ENCODE measurements around the gene USP17L29.
"Not testable (repeated sequence)": the region's sequence is repeated elsewhere in the genome, so short reads cannot be mapped to it uniquely, and the experiment has no call there.

USP17L29 gene, protein sequence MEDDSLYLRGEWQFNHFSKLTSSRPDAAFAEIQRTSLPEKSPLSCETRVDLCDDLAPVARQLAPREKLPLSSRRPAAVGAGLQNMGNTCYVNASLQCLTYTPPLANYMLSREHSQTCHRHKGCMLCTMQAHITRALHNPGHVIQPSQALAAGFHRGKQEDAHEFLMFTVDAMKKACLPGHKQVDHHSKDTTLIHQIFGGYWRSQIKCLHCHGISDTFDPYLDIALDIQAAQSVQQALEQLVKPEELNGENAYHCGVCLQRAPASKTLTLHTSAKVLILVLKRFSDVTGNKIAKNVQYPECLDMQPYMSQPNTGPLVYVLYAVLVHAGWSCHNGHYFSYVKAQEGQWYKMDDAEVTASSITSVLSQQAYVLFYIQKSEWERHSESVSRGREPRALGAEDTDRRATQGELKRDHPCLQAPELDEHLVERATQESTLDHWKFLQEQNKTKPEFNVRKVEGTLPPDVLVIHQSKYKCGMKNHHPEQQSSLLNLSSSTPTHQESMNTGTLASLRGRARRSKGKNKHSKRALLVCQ

DNA sequence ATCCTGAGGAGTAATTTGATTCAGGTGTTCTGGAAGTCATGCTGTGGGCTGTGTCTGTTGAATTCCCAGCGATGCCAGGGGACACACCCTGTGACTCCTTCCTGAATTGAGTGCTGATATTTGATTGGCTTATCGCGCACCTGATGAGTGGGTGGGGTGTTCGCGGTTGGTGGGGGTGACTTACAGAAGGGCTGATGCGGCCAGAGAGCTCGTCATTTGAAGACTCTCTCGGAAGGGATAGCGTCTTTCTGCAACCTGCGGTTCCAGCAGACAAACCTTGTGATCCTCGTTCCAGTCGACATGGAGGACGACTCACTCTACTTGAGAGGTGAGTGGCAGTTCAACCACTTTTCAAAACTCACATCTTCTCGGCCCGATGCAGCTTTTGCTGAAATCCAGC lies at the start of gene USP17L29:
Gene USP17L29, plus strand, starts transcription at position 301 of the 400 bp plus-strand sequence. Its CDS starts 0 bp downstream, at position 301.
- DNase-seq (ENCODE audit: low read depth); H3K4me3 ChIP-seq (ENCODE audit: low read depth, low read length): not testable (repeated sequence)

- not testable (repeated sequence) for DNase-seq (ENCODE audit: low read depth); H3K4me3 ChIP-seq (ENCODE audit: low read depth, low read length)
Observed at GRCh38 chr4:9324191-9324590, 29.2 kb upstream of the USP17L29 start.

DNA sequence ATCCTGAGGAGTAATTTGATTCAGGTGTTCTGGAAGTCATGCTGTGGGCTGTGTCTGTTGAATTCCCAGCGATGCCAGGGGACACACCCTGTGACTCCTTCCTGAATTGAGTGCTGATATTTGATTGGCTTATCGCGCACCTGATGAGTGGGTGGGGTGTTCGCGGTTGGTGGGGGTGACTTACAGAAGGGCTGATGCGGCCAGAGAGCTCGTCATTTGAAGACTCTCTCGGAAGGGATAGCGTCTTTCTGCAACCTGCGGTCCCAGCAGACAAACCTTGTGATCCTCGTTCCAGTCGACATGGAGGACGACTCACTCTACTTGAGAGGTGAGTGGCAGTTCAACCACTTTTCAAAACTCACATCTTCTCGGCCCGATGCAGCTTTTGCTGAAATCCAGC lies 28.6 kb upstream of the USP17L29 start, which contains the start of gene USP17L24:
Gene USP17L24, plus strand, starts transcription at position 301 of the 400 bp plus-strand sequence. Its CDS starts 0 bp downstream, at position 301.
- DNase-seq (ENCODE audit: low read depth); H3K4me3 ChIP-seq (ENCODE audit: low read depth, low read length): not testable (repeated sequence)

GRCh38 chr4:9329611-9330010 lies 23.8 kb upstream of the USP17L29 start, which contains the start of gene USP17L25:
Gene USP17L25, plus strand, starts transcription at chr4:9329911. Its CDS starts 0 bp downstream, at chr4:9329911.
- DNase-seq (ENCODE audit: low read depth); H3K4me3 ChIP-seq (ENCODE audit: low read depth, low read length): not testable (repeated sequence)

- not testable (repeated sequence) for H3K4me3 ChIP-seq (ENCODE audit: low read depth, low read length); DNase-seq (ENCODE audit: low read depth)
Observed at GRCh38 chr4:9334358-9334757, 19.1 kb upstream of the USP17L29 start, which contains the start of gene USP17L26. Gene USP17L26, plus strand, starts transcription at chr4:9334658. Its CDS starts 0 bp downstream, at chr4:9334658.

- H3K4me3 ChIP-seq (ENCODE audit: low read depth, low read length); DNase-seq (ENCODE audit: low read depth): not testable (repeated sequence)
Observed at GRCh38 chr4:9339103-9339502, 14.3 kb upstream of the USP17L29 start, which contains the start of gene USP17L5. Gene USP17L5, plus strand, starts transcription at chr4:9339403. Its CDS starts 0 bp downstream, at chr4:9339403.

- H3K4me3 ChIP-seq (ENCODE audit: low read depth, low read length); DNase-seq (ENCODE audit: low read depth): not testable (repeated sequence)
Observed at GRCh38 chr4:9343848-9344247, 9.6 kb upstream of the USP17L29 start, which contains the start of gene USP17L27. Gene USP17L27, plus strand, starts transcription at chr4:9344148. Its CDS starts 0 bp downstream, at chr4:9344148.

DNA sequence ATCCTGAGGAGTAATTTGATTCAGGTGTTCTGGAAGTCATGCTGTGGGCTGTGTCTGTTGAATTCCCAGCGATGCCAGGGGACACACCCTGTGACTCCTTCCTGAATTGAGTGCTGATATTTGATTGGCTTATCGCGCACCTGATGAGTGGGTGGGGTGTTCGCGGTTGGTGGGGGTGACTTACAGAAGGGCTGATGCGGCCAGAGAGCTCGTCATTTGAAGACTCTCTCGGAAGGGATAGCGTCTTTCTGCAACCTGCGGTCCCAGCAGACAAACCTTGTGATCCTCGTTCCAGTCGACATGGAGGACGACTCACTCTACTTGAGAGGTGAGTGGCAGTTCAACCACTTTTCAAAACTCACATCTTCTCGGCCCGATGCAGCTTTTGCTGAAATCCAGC lies 4.8 kb upstream of the USP17L29 start, which contains the start of gene USP17L28:
Gene USP17L28, plus strand, starts transcription at position 301 of the 400 bp plus-strand sequence. Its CDS starts 0 bp downstream, at position 301.
- not testable (repeated sequence) for DNase-seq (ENCODE audit: low read depth); H3K4me3 ChIP-seq (ENCODE audit: low read depth, low read length)

GRCh38 chr4:9350866-9351265 lies 2.6 kb upstream of the USP17L29 start:
- DNase-seq (ENCODE audit: low read depth); H3K4me3 ChIP-seq (ENCODE audit: low read depth, low read length): not testable (repeated sequence)

- not testable (repeated sequence) for DNase-seq (ENCODE audit: low read depth); H3K4me3 ChIP-seq (ENCODE audit: low read depth, low read length)
Observed at GRCh38 chr4:9362829-9363228, 9.4 kb downstream of the USP17L29 start, which contains the start of gene USP17L30. Gene USP17L30, plus strand, starts transcription at chr4:9363129. Its CDS starts 0 bp downstream, at chr4:9363129.

DNA sequence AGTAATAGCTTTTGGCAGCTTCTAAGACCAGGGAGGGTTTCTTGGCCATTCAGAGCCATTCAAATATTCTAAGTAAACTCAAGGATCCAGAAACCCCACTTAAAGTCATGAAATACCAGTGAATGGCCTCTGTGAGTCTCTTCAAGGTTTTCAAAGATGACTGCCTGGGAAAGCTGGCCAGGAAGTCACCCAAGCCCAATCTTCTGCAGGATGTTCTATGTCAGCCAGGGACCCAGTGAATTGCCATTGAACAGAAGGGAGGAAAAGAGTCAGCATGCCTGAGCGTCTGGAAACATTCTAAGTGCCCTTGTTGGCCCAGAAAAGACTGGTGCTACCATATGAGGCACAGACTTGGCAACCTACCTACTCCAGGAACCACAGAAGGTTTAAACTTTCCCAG lies 26.4 kb downstream of the USP17L29 start:
- not testable (repeated sequence) for H3K4me3 ChIP-seq (ENCODE audit: low read depth, low read length); DNase-seq (ENCODE audit: low read depth)

GRCh38 chr4:9381012-9381534 lies 27.6 kb downstream of the USP17L29 start:
- H3K4me3 ChIP-seq (ENCODE audit: low read depth, low read length) = peak overlapping the region; percentile 52
- DNase-seq (ENCODE audit: low read depth) = not testable (repeated sequence)
- TF ChIP-seq, protein P1, sequence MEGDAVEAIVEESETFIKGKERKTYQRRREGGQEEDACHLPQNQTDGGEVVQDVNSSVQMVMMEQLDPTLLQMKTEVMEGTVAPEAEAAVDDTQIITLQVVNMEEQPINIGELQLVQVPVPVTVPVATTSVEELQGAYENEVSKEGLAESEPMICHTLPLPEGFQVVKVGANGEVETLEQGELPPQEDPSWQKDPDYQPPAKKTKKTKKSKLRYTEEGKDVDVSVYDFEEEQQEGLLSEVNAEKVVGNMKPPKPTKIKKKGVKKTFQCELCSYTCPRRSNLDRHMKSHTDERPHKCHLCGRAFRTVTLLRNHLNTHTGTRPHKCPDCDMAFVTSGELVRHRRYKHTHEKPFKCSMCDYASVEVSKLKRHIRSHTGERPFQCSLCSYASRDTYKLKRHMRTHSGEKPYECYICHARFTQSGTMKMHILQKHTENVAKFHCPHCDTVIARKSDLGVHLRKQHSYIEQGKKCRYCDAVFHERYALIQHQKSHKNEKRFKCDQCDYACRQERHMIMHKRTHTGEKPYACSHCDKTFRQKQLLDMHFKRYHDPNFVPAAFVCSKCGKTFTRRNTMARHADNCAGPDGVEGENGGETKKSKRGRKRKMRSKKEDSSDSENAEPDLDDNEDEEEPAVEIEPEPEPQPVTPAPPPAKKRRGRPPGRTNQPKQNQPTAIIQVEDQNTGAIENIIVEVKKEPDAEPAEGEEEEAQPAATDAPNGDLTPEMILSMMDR (IDR thresholded peaks at IDR 0.05; ENCODE audit: control insufficient read depth, extremely low read depth, insufficient read depth) = peak; percentile 44; the same call in 1 of the 2 replicates

GRCh38 chr4:9384126-9384525 lies 30.7 kb downstream of the USP17L29 start:
- TF ChIP-seq, protein P1 (IDR thresholded peaks at IDR 0.05; ENCODE audit: control insufficient read depth, extremely low read depth, insufficient read depth) = no peak
- no peak overlapping the region for H3K4me3 ChIP-seq (ENCODE audit: low read depth, low read length)
- no peak for DNase-seq (ENCODE audit: low read depth)

- DNase-seq (ENCODE audit: low read depth) = not testable (repeated sequence)
Observed at GRCh38 chr4:9389001-9389400, 35.6 kb downstream of the USP17L29 start.

More at GRCh38 chr4:9389001-9389400, 35.6 kb downstream of the USP17L29 start:
- H3K4me3 ChIP-seq (ENCODE audit: low read depth, low read length) = not testable (repeated sequence)

Measured in LNCaP clone FGC (cell line).